ENCODE measurements around the gene OST4. TPM values are rescaled to one million over a fixed set of nuclear protein-coding genes. Genes with fewer than 3 reads are reported as not detected.

The OST4 gene
- polyA plus RNA-seq, 2 of the 4 experiments (the other 2 are of a cell fraction) = 392 to 880 TPM

DNA sequence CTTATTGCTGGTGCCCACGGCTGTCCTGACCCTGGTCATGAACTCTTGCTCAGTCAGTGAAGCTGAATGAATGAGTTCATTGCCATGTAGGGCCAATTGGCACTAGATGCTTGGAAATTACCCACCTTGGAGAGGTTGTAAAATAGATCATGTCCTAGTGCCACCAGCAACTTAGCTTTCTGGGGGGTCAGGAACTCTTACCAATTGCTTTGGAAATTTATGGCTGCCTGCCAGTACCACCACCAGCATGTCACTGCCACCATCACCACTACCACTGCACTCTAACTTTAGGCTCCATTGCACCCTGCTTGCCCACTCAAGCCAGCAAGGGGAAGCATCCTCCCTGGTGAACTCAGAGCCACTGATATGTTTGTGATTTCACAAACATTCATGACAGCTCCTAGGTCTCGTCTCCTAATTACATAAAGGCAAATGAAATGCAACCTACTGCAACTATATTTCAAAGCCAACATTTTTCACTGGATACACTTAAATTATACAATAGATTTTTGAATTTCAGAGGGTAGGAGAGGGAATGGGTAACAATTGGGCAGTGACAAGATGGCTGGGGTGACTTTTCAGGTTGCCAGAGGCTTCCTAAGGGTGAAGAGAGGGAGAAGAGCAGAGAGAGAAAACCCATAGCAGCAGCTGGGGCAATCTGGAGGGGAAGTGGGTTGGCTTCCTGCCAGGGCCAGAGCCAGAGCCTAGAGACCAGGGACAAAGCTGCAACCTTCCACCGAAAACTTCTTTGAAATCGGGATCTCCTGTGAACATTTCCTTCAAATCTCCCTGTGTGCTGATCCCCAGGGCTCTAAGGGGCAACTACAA is 3.5 kb upstream of the OST4 start:
- TF ChIP-seq HOXB5 (CRISPR knock-in tag; IDR thresholded peaks at IDR 0.05) = no peak
- TF ChIP-seq SMC3 (IDR thresholded peaks at IDR 0.05) = no peak
- TF ChIP-seq RCOR1 (IDR thresholded peaks at IDR 0.05; ENCODE audit: low read depth, low read length) = no peak
- TF ChIP-seq CBX8 (IDR thresholded peaks at IDR 0.05) = no peak
- TF ChIP-seq, protein P1, sequence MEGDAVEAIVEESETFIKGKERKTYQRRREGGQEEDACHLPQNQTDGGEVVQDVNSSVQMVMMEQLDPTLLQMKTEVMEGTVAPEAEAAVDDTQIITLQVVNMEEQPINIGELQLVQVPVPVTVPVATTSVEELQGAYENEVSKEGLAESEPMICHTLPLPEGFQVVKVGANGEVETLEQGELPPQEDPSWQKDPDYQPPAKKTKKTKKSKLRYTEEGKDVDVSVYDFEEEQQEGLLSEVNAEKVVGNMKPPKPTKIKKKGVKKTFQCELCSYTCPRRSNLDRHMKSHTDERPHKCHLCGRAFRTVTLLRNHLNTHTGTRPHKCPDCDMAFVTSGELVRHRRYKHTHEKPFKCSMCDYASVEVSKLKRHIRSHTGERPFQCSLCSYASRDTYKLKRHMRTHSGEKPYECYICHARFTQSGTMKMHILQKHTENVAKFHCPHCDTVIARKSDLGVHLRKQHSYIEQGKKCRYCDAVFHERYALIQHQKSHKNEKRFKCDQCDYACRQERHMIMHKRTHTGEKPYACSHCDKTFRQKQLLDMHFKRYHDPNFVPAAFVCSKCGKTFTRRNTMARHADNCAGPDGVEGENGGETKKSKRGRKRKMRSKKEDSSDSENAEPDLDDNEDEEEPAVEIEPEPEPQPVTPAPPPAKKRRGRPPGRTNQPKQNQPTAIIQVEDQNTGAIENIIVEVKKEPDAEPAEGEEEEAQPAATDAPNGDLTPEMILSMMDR (IDR thresholded peaks at IDR 0.05) = no peak
- TF ChIP-seq HDAC2 (IDR thresholded peaks at IDR 0.05) = no peak
- TF ChIP-seq MAZ (IDR thresholded peaks at IDR 0.05; ENCODE audit: borderline replicate concordance, low read depth, low read length) = no peak
- TF ChIP-seq, protein P2, sequence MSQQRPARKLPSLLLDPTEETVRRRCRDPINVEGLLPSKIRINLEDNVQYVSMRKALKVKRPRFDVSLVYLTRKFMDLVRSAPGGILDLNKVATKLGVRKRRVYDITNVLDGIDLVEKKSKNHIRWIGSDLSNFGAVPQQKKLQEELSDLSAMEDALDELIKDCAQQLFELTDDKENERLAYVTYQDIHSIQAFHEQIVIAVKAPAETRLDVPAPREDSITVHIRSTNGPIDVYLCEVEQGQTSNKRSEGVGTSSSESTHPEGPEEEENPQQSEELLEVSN (IDR thresholded peaks at IDR 0.05; ENCODE audit: borderline replicate concordance, low read depth) = no peak
- FAIRE-seq = no peak
- no peak for DNase-seq (ENCODE audit: low read depth in 1 of 2, low spot score in 1 of 2)
- 75% methylated on average over 4 of the region's 4 CpGs for WGBS (ENCODE audit: missing lambda C conversion rate)
- Histone ChIP-seq H3K4me2 (no peak overlapping the region), H3K4me1 (peaks cover 13% of the 10 kb centered on the region), H3K9me3 (no peaks in the 10 kb centered on the region), H3K4me3 (no peak overlapping the region), H3K27ac (no peak overlapping the region)
- POLR2A ChIA-PET = no interaction called here
- CTCF ChIA-PET = interaction anchor here (1.0 to 18.7 kb wide), 5 partner anchors 9 to 228 kb away, joined by 3 to 253 read pairs (median 4); partner anchors contain the start of genes AGBL5, EMILIN1 and KHK
- no peak for ATAC-seq

DNA sequence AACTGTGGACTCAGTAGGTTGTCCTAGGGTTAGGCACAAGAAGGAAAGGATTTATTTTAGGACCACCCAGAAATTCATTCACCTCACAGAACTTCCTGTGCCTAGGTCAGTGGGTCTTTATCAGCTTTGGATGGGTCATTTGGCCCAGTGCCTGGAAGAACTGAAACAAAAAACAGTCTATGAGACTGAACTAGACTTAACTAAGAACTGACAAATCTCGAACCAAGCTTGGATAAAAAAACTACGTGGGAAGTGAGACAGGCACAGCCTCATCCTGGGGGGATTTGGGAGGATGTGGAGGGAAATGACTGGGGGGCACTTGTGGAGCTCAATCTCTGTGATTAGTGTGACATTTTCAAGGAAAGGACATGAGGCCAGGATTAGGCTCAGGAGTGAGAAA is 2.3 kb upstream of the OST4 start:
- ATAC-seq (no peak), FAIRE-seq (no peak), DNase-seq (ENCODE audit: low read depth in 1 of 2, low spot score in 1 of 2) (no peak)
- H3K4me1 ChIP-seq = peaks cover 19% of the 10 kb centered on the region
- 91% methylated on average over 2 of the region's 2 CpGs for WGBS (ENCODE audit: missing lambda C conversion rate)
- no peak for TF ChIP-seq ZNF302 (CRISPR knock-in tag; IDR thresholded peaks at IDR 0.05)
- TF ChIP-seq NFE2L2 (conservative IDR thresholded peaks at IDR 0.05; ENCODE audit: low read length) = no peak
- no peak for TF ChIP-seq ZFP36 (IDR thresholded peaks at IDR 0.05; ENCODE audit: borderline replicate concordance, partially characterized antibody)
- no peak for TF ChIP-seq JUNB (IDR thresholded peaks at IDR 0.05)
- no peak for TF ChIP-seq HMGXB4 (CRISPR knock-in tag; IDR thresholded peaks at IDR 0.05; ENCODE audit: borderline replicate concordance)
- TF ChIP-seq JUN (IDR thresholded peaks at IDR 0.05) = no peak
- no peak for TF ChIP-seq TFCP2L1 (CRISPR knock-in tag; IDR thresholded peaks at IDR 0.05)
- TF ChIP-seq HOXB13 (CRISPR knock-in tag; IDR thresholded peaks at IDR 0.05; ENCODE audit: low read depth) = no peak
- TF ChIP-seq EHF (CRISPR knock-in tag; IDR thresholded peaks at IDR 0.05) = no peak
- no peak for TF ChIP-seq FOSL2 (IDR thresholded peaks at IDR 0.05)
- TF ChIP-seq FOSL2 (CRISPR knock-in tag; IDR thresholded peaks at IDR 0.05) = no peak
- TF ChIP-seq NR3C1 (IDR thresholded peaks at IDR 0.05) = no peak
- TF ChIP-seq, protein P2 (IDR thresholded peaks at IDR 0.05; ENCODE audit: borderline replicate concordance, low read depth) = no peak
- no peak for TF ChIP-seq KDM1A (IDR thresholded peaks at IDR 0.05; ENCODE audit: low read depth)
- no peak for TF ChIP-seq POLR2AphosphoS2 (conservative IDR thresholded peaks at IDR 0.05; ENCODE audit: low read length)
- TF ChIP-seq, protein P1 (IDR thresholded peaks at IDR 0.05) = no peak
- TF ChIP-seq ATOH8 (CRISPR knock-in tag; IDR thresholded peaks at IDR 0.05; ENCODE audit: low read depth) = no peak
- TF ChIP-seq TP53 (CRISPR knock-in tag; IDR thresholded peaks at IDR 0.05) = no peak
- TF ChIP-seq FOXS1 (CRISPR knock-in tag; IDR thresholded peaks at IDR 0.05) = no peak
- TF ChIP-seq MAFK (IDR thresholded peaks at IDR 0.05; ENCODE audit: partially characterized antibody) = no peak
- no peak for TF ChIP-seq EHMT2 (IDR thresholded peaks at IDR 0.05; ENCODE audit: low read depth)
- POLR2A ChIA-PET = no interaction called here
- no peak overlapping the region for H3K4me3 ChIP-seq
- CTCF ChIA-PET = interaction anchor here (1.0 to 18.7 kb wide), 7 partner anchors 10 to 227 kb away, joined by 3 to 253 read pairs (median 4); partner anchors contain the start of genes AGBL5, EMILIN1 and KHK
- H3K9me3 ChIP-seq = no peaks in the 10 kb centered on the region
- H3K27ac ChIP-seq = no peak overlapping the region
- H3K4me2 ChIP-seq = no peak overlapping the region

All from A549 (cell line).